GM19438 (cell line): ENCODE measurements around the gene SUPT4H1.

ENCODE experiments used
- ATAC-seq: cut with Tn5 transposase; IDR thresholded peaks from one replicate; pipeline ENCODE4 v1.9.1; 2021; ENCODE audit warnings: low read depth; ENCODE audit not compliant: unreplicated experiment

Gene SUPT4H1

DNA sequence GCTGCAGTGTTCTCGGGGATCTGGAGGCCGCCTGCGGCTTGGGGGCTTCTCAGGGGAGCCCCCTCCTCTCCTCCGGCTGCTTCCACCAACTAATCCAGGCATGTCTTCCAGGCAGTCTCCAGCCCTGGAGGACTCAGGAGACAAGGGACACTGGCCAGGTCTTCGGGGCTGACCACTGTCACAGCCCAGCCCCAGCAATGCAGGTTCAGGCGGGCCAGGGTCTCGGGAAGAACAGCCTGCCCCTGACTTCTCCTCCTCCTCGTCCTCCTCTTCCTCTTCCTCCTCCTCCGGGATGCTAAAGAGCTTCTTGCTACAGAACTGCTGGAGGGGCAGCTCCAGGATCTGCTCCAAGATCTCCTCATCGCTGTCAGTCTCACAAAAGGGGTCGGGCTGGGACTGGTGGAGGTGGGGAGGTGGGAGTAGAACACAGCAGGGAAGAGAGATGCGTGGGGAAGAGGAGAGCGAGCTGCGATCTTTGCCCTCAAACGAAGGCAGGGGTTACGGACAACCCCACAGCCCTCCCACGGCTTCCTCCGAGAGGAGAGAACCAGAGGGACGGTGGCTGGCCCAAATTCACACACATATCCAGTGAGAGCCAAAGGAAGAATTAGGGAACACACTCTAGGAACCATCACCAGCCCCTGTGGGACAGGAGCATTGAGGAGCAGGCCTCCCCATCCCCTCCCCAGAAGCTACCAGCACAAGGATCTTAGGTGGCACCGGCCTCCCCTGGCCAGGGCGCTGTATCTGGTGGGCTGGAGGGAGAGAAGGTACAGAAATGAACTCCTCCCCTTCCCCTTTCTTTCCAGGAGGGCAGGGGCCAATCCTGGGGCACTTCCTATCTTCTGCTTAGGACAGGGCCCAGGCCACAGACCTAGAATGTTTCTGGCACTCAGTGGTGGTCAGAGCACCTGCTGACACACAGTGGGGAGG lies 42.8 kb downstream of the SUPT4H1 start:
- ATAC-seq = no peak

DNA sequence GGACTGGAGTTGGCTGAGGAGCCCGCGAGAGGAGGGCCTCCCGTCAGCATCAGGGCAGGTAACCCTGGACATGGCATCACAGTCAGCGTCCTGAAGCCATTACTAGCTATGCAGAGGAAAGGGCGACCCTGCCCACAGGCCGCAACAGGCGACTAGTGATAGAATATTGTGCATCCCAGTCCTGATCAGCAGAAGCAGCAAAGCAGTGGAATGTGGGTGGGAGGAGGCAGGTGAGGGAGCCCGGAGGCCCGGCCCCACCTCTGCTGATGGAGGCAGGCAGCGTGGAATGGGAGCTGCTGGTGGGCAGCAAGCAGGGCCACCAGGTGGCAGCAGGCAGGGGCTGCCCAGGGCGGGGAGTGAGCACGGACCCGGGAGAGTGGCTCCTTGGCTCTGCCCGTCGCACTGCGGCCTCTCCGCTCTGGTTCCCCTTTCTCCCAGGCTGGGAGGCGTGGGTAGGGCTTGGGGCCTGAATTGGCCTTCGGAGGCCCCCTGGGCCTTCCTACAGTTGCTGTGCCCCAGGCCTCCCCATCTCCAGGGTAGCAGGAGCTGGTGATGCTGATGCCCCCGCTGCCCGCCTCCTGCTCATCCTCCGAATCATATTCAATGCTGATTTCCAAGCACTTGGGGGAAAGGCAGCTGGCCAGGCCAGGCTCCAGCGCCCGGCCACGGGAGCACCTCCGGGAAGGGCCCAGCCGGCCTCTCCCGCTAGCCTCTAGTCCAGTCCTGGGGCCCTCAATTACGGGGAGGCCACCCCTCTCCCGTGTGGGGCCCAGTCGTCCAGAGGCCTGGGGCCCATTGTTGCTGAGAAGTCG lies 43.6 kb downstream of the SUPT4H1 start:
- ATAC-seq = no peak

DNA sequence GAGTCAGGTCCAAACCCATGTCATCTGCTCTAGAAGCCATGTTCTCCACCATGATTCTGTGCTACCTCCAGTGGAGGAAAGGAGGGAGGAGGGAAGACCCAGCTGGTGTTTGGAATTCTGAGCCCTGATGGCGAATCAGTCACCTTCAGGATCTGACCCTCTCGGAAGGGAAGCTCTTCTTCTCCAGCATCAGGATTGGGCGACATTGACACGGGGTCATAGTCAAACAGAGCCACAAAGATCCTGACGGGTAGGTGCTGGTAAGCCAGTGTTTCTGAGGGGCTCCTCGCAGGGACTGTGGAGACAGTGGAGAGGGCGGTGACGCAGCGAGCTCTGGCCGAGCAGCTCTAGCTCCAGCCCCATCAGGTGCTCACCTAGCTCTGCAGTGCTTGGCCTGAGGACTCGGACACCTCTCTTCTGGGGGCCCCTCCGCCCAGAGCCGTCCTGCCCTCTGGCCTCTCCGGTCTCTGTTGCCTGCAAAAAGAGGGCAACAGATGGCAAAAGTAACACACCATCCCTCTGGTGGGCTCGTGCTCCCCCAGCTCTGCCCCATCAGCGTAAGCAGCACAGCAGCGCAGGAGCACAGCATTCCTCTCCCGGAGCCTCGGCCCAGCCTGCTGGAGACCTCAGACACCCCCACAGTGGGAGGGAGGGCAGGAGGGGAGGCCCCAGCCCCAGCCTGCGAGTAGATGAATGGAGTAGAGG lies 44.4 kb downstream of the SUPT4H1 start:
- ATAC-seq = no peak

DNA sequence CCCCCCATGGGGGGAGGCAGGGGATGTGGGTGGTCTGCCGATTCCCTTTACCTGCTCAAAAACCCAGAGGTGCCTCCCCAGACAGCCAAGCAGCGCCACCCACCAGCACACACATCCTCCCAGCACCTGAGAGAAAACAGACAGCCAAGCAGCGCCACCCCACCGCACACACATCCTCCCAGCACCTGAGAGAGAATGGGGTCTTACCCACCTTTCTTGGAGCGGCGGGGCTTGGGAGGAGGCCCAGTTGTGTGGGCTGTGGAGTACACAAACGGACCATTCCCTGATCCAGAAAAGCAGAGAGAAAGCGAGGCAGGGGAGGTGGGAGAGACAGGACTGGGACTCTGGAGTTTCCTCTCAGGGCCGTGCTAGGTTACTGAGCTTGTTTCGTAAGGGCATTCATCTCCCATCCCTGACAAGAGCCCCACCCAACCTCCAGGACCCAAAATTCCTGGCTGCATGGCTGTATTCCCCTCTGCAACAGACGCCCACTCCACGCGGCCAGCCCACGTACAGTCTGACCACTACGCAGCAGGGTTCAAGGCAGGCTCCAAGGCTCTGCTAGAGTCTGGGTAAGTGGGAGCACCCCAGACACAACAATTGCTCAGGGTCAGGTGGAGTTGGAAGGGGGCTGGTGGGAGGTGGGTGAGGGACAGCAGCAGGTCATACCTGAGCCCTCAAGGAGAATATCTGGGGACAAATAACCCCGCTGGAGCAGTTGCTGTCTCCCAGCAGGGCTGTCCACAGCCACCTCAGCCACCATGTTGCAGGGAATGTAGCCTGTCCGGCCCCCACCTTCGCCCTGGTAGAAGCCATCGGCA lies 45.7 kb downstream of the SUPT4H1 start:
- ATAC-seq = no peak

DNA sequence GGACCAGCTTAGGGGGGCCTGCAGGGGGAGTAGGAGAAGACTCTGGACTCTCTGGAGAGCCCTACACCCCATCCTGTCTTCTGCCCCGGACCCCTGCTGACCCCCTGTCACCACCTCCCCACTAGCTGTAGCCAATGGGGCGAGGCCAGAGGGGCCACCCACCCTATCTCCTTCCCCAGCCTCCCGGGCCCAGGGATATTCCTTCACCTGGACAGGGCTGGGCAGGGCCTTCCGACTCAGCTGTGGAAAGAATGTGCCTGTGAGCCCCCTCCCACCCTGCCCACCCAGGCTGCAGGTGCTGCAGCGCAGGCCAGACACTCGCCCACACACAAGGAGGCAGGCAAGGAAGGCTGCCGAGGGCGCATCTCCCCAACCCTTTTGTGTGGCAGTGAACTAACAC lies 46.4 kb downstream of the SUPT4H1 start:
- no peak for ATAC-seq

DNA sequence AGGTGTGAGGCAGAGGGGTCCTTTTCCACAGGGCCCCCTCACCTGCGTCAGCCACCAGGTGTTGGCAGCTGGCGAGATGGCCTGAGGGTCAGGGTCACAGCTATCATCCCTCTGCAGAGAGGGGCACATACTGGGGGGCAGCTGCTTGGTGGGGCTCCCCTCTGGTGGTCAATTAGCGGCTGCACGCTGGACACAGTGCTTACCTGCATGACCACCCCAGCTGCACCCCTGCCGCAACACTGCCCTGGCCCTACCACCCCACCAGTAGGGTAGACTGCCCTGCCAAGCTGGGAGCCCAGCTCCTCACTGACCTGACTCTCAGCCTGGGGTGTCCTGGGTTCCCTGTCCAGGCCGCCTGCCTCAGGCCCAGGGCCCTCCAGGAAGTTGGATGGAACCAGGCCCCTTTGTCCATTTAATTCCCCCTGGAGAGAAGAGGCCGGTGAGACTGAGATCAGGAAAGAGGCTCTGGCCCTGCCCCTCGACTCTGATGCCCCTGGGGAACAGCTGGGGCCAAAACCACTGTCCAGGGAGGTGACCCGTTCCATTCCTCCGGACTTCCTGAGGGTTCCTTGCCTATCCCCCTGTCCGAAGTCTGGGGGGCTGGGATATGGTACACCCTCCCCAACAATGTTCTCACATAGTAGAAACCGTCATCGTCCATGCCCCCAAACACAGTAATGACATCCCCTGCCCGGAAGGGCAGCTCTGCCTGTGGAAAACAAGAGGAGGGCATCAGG lies 47.1 kb downstream of the SUPT4H1 start:
- ATAC-seq = no peak

DNA sequence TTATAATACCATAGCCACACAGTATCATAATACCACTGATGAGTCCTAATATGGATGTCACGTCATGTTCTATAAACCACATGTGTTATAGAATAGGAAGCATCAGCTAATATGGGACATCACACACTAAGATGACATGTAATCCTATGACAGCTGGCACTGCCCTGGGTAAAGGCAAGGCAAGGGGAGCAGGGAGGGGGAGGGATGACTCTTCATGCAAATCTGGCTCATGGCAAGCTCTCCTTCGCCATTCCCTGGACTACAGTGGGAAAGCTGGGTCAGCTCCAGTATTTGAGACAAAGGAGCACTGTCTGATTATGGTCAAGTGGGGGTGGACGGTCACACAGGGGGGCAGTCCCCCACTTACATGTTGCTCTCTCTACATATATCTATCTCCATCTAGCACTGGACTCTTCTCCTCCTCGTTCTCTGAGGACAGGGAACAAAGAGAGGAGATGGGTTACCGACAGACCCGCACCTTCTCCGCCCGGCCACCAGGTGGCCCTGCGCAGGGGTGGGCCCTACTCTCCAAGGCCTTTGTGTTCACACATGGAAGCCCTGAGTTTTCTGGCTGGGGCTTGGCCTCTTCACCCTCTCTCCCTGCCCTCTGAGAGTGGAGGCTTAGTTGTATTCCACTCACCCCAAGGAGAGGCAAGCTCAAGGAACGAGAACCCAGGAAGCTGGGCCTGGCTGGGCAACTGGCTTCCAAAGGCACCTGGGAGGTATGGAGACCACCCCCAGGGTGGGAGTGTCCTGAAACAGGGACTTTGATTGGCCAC lies 47.8 kb downstream of the SUPT4H1 start:
- ATAC-seq = no peak

DNA sequence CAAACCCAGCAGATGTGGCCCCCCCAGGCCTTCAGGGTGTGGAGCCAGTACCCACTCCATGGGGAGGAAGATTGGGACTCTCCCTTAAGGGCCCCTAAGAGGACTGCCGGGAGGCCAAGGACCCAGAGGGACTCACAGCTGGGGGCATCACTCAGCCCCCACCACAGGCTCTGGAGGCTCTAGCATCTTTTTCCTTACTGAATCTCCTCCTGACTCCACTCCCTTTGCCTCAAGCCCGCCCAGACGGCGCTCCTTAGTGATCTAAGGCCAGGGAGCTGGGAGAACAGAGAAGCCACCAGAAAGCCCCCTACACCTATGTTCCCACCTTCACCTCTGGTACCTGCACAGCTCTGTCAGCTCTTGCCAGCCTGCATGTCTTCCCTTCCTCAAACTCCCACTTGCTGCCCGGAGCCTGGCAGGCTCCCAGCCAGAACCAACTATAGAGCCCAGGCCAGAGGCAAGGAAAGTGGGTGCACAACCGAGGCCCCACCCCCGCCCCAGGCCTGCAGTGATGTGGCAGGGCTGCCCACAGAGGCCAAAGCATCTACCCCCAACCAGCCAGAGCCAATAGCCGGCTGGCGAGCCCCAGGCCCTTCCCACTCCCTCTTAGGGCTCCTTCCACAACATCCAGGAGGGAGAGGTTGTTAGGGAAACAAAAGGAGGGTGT lies 48.9 kb downstream of the SUPT4H1 start:
- ATAC-seq = no peak

DNA sequence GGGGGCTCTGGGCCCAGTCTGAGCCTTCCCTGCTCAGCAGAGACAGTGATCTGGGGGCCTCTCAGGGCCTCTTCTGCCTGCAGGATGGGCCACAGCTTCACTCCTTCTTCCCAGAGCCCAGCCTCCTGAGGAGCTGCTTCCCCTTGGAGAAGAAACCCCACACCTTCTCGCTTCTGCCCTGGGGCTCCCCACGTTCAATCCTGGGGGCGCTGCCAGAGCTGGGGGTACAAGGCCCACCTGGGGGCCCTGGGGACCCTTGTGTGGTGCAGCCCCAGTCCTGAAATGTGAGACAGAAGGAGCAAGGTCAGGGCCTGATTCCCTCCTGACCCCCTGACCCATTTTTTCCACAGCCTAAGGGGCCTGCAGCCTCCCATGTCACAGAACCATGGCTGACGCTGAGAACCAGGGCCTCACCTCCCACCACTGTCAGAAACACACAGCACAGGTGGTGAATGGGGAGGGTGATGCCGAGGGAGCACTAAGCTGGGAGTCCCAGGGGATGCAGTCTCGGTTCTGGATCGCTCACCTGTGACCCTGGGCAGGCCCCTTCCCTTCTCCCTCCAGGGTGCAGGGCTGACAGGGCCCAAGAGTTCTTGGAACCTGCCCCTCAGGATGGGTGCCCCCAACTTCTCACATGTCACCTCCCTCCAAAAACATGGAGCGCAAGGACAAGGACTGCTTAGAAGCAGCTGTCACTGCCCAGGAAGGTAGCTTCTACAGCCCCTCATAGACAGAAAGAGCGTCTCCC lies 49.7 kb downstream of the SUPT4H1 start:
- no peak for ATAC-seq

DNA sequence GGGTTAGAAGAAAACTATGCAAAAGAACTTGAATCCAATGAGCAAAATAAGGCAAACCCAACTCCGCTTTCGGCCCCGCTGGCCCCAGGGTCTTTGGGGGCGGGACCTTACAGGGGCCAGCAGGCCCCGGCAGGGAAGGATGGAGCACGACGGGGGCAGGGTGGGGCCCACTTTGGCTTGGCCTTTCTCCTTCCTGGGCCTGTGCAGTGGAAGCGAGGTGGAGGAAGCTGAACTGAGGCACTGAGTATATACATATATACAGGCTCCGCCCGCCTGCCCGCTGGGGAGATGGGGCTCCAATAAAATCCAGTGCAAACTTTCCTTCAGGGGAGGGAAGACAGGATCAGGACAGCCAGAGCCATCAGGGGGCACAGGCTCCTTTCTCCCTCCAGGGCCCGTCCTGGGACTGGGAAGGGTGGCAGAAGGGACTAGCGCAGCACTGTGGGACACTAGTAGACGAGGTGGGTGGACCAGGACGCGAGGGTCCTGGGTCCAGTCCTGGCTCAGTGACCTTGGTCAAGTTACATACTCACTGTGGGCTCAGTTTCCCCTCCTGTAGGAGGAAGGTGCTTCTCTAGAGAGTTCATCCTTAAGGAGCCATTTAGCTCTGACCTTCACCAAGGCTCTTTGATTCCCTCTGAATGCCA lies 50.4 kb downstream of the SUPT4H1 start:
- ATAC-seq = no peak

DNA sequence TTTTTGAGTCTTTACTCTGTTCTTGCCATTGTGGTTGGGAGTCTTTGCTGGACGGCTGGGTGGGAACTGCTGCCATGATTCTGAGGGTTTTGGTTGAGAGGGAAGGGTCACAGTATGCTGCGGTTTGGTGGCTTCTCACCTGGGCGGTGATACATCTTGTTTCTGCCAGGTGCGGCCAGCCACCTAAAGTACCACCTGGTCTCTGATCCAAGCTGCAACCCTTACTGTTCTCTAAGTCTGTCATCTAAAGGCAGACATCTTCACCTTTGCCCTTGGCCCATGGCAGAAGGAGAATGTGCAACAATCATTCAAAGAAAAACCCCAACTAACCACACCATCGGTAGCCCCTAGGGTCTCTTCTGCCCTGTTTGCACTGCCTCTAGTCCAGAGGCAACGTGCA lies 51.7 kb downstream of the SUPT4H1 start:
- no peak for ATAC-seq
